G401 (cell line): ENCODE data around the gene UBE2J2. TPM values are rescaled to one million over a fixed set of nuclear protein-coding genes. Genes with fewer than 3 reads are reported as not detected.
A peak's percentile ranks its signal among the peaks of the same experiment; 100 is the strongest.

Experiments used
- DNase-seq: peaks from one replicate; pipeline ENCODE4 v3.0.0-alpha.2; 2015; ENCODE audit warnings: low spot score
- in situ Hi-C: cut with HindIII; loops from 2 replicates; pipeline ENCODE4 v1.10.0; 2016; ENCODE audit warnings: low sequenced_read_pairs, mixed read lengths
- total RNA-seq: library from RNA; depleted of rRNA; stranded (reverse); fragments of >200 nt; shearing (Covaris generic); gene quantifications from 2 replicates; pipeline ENCODE4 v1.2.3, GENCODE V29; 2014

The UBE2J2 gene
- total RNA-seq, 1 experiment from 2014 or later, result 88.4 TPM

DNA sequence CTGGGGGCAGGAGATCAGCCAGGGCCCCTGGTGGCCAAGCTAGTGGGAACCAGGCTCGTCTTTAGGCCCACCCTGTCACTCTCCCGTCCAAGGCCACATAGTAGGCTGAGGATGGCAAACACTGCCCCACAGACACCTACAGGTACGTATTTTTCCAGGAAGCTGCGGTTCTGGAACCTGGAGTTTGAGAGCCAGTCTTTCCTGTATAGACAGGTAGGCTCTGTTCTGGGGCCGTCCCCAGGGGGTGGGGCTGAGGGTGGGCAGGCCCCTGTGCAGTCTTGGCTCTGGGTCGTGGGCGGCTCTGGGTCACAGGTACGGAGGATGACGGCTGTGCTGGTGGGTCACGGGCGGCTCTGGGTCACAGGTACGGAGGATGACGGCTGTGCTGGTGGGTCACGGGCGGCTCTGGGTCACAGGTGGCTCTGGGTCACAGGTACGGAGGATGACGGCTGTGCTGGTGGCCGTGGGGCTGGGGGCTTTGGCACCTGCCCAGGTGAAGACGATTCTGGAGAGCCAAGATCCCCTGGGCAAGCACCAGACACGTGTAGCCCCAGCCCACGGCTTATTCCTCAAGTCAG is 36.9 kb upstream of the UBE2J2 start:
- in situ Hi-C loops, result no loop called here
- DNase-seq, result no peak

DNA sequence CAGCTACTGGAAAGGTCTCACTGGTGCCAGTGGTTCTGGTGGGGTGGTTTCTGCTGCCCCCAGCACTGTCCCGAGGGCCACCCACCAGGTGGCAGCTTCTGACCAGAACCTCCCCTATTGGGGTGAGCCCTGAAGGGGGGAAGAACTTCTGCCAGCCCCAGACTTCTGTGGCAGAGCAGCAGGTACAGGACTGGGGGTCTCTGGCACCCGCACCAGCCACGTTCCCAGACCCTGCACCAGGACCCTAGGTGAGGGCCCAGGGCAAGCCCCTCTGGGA is 36.4 kb upstream of the UBE2J2 start:
- no peak for DNase-seq
- in situ Hi-C loops, result no loop called here

DNA sequence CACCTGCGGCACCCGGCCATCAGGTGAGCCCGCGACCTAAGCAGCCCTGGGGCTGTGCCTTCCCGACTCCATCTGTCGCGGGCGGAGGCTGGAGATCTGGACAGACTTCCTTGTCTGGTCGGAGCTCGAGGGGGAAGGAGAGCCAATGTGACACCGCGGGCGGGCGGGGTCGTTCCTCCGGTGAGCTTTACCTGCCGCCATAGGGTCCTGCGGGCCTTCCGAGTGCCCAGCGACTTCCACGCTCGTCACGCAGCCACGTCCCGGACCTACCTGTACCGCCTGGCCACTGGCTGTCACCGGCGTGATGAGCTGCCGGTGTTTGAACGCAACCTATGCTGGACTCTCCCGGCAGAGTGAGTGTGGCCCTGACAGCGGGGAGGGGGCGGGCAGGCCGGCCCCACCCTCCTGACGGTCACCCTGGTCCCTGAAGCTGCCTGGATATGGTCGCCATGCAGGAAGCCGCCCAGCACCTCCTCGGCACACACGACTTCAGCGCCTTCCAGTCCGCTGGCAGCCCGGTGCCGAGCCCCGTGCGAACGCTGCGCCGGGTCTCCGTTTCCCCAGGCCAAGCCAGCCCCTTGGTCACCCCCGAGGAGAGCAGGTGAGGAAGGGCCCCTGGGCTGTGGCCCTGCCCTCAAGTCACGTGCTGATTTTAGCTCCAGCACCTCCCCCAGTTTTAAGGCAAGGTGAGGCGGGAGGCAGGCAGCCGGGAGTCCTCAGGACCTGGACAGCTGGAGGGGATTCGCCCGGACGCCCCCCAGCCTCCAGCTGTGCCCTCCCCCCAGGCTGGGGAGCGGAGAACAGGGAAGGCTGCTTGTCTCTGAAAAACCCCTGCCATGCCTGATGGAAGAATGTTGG is 35.8 kb upstream of the UBE2J2 start:
- peak; percentile 48 for DNase-seq

DNA sequence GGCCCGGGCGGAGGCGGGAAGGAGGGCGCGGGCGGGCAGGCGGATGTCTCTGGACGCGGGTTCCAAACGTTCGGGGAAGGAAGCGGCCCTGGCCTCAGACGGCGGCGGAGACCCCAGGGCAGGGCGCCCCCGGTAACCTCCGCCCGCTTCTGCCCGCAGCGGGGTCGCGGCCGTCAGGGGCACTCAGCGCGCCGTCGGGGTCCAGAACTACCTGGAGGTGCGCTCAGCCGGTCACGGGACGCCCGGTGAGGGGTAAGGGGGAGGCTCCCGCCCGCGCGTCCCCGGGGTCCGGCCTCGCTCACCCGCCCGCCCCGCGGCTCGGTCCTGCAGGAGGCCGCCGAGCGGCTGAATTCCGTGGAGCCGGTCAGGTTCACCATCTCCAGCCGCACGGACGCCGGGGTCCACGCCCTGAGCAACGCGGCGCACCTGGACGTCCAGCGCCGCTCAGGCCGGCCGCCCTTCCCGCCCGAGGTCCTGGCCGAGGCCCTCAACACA is 35.1 kb upstream of the UBE2J2 start:
- DNase-seq, result no peak
- in situ Hi-C loops, result no loop called here

More for the DNA sequence above, 35.8 kb upstream of the UBE2J2 start:
- in situ Hi-C loops, result no loop called here

DNA sequence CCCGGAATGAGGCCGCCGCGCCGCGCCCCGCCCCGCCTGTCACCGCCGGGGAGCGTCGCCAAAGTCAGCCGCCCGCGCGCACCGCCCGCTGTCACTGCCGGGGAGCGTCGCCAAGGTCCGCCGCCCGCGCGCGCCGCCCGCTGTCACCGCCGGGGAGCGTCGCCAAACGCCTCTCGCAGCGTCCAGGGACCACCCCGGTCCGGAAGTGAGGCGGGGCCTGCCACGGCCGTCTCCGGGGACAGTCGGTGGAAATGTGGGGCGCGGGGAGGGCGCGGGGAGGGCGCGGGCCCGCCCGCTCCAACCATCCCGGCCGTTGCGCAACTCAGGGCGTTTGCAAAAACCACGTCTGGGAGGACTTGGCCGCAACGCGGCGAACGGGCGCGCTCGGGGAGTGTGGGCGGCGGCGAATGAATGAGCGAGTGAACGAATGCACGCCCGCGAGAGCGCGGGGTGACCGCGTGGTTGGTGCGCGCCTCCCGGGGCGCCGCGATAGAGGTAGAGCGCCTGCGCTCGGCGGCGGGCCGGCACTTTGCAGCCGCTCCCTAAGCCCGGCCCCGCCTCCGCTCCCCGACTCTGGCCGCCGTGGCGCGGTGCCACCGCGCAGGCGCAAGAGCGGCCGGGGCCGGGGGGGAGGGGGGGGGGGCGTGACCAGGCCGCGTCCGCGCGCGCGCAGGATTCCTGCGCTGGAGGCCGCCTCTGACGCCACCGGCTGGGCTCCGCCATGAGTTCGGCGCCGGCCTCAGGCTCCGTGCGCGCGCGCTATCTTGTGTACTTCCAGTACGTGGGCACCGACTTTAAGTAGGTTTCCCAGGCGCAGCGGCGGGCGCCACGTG is 34.5 kb upstream of the UBE2J2 start, which contains the start of the genes ACAP3 and PUSL1:
ACAP3 (minus strand) TSS at position 8 of the 833 bp plus-strand sequence. CDS start 115 bp downstream, outside the sequence.
PUSL1 (plus strand) TSS at position 675 of the 833 bp plus-strand sequence; CDS start at position 722, 47 bp downstream.
- peak; percentile 84 for DNase-seq
- in situ Hi-C loops, result no loop called here

DNA sequence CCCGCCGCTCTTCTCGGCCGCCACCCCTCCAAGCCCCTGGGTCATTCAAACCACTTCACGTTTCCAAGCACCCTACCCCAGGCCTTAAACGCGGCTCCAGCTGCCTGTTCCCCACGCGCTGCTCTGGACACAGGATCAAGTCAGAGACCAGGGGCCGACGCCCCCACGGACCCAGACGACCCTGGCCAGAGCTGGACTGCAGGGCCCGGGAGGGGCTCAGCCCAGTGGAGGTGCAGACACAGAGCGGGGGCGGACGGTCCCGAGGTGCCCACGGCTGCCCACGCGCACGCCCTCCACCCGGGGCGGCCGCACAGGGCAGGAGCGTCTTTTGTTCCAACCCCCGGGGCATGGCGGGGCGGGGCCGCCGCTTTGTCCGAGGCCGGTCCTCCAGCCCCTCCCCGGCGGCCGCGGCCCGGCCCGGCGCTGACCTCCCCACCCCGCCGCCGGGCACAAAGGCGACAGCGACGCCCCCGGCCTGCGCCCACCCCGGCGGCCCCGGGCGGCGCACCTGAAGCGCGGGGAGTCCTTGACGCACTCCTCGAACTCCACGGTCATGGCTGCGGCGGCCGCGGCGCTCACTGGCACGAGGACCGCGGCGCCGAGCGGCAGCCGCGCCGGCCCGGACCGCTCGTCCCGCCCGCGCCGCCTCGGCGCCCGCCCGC is 33.7 kb upstream of the UBE2J2 start:
- DNase-seq, result no peak
- in situ Hi-C loops, result no loop called here

DNA sequence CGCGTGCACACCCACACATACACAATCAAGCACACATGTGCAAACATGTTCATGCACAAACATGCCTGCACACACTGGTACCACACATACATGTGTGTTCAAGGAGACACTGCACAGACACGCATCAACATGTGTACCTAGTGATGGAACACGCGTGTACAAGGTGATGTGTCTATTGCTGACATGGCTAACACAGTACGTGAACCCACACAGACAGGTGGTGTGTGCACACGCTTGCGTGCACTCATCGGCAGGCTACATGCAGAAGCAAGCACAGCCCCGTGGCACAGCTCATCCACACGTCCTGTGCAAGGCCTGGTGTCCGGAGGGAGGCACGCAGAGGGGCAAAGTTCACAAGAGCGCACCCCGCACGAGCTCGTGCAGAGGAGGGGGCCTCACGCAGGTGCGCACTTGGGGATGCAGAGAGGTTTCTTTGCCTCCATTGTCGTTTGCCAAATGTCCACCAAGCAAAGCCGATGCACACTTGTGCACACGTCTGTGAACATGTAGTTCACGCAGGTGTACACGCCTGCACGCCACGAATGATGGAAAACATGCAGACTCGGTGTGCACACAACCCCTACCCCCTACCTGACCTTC is 33.1 kb upstream of the UBE2J2 start:
- in situ Hi-C loops, result no loop called here

DNA sequence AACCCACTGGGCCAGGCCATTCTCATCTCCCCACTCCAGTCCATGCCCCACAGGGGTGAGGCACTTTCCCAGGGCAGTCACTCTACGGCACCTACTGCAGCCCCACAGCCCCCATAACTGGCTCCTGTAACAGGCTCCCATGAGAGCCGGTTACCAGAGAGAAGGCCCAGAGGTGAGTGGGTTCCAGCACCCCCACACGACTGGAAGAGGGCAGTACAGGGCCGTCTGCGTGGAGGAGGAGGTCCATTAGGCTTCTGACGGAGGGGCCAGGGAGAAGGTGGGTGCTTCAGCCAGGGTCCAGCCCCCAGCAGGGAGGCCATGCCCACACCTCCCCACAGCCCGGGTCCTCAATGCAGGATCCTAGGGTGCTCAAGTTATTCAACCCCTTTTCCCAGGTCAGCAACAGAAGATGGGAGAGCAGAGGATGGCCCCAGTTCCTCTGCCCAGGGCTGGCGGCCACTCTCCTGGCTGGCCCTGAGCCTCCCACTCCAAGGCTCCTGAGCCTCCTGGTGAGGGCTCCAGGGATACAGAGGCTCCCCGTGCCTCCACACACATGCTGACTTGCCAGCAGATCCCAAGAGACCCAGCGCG is 32.5 kb upstream of the UBE2J2 start:
- in situ Hi-C loops, result no loop called here
- peak; percentile 33 for DNase-seq

More for the DNA sequence above, 33.1 kb upstream of the UBE2J2 start:
- DNase-seq, result peak; percentile 34

DNA sequence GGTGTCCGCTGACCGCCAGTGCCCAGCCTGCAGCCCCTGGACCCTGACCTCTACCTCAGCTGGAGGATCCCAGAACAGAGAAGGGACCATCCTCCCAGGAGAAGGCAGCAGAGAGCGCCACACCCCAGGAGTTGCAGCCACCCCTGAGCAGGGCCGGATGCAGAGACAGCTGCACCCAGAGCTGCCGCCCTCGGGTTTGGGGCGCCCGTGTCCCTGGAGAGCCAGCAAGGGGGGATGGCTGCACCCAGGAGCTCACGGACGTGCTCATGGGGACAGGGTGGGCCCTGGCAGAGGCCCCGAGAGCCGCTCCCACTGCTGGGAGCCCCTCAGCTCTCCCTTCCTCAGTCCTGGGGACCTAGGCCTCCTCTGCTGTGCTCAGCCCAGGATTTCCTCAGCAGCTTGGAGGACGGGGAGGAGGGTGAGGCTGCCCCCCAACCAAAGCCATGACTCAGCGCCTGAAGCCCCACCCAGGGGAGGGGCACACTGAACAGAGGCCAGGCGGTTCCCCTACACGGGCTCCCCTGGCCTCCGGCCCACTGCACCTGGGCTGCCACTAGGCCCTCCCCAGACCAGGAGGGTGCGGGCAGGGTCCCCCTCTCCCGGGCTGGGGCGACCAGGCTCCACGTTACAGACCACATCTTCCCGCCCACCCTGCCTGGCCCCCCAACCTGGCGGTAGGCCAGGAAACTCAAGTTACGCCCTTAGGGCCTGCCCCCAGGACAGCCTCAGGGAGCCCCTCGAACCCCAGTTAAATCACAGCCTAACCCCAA is 31.8 kb upstream of the UBE2J2 start:
- in situ Hi-C loops, result no loop called here
- peak; percentile 43 for DNase-seq

DNA sequence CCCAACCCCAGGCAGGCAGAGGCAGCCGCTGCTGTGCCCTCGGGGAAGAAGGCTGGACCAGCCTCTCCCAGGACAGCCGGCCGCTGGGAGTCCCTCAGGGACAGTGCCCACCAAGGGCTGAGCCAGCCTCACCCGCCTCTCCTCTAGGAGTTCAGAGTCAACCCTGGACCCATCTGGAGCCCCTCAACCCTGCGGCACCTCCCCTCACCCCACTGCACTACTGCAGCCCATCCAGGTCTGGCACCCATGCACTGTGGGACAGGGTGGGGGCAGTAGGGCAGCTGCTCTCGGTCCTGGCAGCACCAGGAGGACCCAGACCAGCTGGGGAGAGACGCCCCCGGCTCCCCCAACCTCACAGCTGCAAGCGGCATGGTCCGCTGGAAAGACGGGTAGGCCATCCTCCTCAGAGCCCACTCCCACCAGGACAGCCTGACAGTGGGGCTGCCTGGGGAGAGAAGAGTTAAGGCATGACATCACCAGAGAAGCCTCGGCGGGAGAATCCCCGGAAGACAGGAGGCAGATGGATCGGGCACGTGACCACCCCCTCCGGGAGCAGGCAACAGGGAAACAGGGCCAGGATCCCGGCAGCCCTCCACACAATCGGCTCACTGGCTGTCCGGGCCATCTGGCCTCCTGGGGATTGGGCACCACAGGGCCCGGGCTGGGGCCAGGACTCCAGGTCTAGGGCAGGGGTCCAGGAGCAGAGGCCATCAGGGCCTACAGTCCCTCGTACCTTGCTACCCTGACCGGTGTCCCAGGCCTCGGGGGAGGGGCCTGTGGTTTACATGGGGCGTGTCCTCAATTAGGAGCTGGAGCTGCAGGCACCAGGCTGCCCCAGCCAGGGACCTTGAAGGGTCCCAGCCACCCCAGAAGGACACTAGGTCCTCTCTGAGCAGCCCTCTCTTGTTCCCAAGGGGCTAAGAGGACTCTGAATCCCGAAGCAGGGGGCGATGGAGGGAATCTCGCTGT is 31.0 kb upstream of the UBE2J2 start:
- DNase-seq, result peak; percentile 94
- in situ Hi-C loops, result no loop called here

DNA sequence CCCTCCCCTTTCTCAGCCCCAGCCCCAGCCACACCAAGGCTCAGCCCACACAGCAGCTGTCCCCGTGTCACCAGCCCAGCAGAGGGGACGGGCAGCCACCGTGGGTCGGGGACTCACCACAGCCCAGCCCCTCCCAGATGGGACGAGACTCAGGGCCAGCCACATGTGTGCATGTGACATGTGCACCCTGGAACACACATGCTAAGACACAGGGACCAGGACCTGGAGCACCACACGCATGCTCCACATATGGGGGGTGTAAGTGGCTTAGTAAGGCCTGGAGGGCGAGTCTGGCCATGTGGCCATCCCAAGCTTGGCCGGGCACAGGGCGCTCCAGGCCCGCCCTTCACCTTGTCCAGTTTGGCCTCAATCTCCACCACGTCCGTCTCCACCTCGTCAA is 30.1 kb upstream of the UBE2J2 start:
- in situ Hi-C loops, result no loop called here
- DNase-seq, result peak; percentile 51

DNA sequence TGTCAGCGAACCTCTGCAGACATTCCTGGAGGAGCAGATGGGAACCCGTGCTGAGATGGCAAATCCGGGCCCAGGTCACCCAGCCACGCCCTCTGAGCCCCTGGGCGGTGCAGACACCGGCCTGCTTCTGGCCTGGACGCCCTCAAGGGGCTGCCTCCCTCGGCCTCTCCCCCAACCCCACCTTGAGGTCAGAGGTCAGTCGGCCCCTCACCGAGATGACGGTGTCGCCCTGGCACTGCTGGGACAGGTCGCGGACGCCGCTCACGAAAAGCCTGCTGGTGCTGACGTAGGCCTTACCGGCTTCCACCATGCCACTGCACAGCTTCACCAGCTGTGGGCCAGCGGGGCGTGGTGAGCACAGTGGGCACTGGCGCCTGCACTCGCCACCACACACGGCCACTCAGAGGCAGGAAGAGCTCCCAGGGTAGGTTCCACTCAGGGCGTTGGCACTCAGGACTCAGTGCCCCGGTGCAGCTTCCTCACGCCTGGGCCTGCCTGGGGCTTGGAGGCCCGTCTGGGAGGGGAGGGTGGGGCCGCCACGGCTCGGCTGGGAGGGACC is 29.4 kb upstream of the UBE2J2 start:
- in situ Hi-C loops, result no loop called here
- DNase-seq, result peak; percentile 43

DNA sequence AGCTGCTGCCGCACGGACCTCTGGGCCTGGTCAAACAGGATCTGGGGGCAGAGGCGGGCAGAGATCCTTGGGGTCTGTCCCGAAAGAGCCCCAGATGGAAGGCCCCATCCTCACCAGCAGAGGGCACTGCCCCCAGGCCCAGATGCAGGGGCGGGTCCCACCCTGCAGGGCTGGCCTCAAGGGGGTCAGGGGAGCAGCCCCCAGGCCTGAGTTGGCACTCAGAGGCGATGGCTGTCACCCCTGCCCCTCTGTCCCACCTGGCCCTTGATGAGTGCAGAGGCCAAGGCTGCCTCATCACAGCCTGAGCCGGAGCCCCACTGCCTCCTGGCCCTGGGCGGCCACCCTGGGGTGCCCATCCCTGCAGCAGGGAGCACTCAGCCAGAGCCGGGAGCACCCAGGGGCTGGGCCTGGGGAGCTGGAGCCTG is 28.4 kb upstream of the UBE2J2 start:
- in situ Hi-C loops, result no loop called here
- DNase-seq, result no peak

DNA sequence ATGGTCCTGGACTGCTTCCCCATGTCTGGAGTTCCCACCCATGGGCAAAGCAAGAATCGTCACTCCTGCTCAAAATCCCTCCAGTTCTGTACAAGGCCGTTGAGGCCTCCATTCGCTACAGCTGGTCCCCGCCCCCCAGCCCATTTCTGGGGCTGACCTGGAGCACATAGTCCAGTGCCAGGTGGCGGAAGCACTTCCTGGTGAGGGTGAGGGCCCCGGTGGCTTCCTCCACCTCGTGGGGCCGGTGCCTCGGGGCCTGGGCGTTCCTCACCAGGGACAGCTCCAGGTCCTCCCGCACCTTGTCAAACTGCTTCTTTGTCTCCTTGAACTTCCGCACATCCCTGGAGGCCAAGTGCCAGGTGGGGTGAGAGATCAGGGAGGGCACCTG is 26.7 kb upstream of the UBE2J2 start:
- DNase-seq, result no peak
- in situ Hi-C loops, result no loop called here

DNA sequence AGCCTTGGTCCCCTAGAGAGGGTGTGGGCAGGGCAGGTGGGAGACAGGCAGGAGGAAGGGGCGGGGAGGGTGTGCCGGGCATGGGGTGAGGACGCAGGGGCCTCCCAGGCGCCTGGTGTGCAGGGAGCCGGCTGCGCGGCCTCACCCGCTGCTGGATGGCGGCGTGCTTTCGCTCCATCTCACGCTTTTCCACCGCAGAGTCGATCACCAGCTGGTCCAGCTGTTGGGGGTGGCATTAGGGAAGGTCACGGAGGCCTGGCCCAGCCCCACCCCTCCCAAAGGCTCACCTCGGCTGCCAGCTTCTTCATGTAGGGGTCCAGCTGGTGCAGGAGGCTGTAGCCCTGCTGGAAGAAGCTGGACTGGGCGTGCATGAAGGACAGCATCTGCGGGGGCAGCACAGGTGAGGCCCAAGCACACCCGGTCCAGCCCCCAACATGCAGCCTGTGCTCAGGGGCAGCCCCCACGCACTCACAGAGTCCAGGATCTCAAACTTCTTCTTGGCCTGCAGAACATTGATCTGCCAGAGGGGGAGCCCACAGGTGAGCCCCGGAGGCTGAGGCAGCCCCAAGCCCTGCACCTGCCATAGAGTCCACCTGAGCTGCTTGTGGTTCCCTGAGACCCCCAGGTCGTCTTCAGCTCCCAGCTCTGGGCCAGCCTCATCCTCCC is 26.2 kb upstream of the UBE2J2 start:
- peak; percentile 33 for DNase-seq
- in situ Hi-C loops, result no loop called here
